Stomach (tissue), 4 donors: Measurements from ENCODE around the gene RASA3.

Experiments used
- POLR2A ChIP-seq, 4 donors: fragments of 450-650 bp; IDR thresholded peaks; one replicate each; pipeline ENCODE4 v1.6.1; 2016; ENCODE audit warnings: antibody characterized with exemption in 4 of 4, control low read depth in 2 of 4, mild to moderate bottlenecking in 1 of 4, moderate library complexity in 1 of 4
- POLR2AphosphoS5 ChIP-seq, 3 donors: sonication (generic); formaldehyde crosslinking; IDR thresholded peaks; one replicate each; pipeline ENCODE4 v1.6.1; 2016; ENCODE audit warnings: antibody characterized with exemption in 3 of 3
- TF ChIP-seq, protein P1 (sequence below), 7 experiments: fragments of 450-650 bp in 4 of 7; fragments of 200-600 bp in 3 of 7; sonication (generic) in 3 of 7; IDR thresholded peaks; one replicate each; pipeline ENCODE4 v1.5.1; 2016 to 2019; ENCODE audit warnings: antibody characterized with exemption in 7 of 7, control low read depth in 2 of 7, mild to moderate bottlenecking in 1 of 7

DNA sequence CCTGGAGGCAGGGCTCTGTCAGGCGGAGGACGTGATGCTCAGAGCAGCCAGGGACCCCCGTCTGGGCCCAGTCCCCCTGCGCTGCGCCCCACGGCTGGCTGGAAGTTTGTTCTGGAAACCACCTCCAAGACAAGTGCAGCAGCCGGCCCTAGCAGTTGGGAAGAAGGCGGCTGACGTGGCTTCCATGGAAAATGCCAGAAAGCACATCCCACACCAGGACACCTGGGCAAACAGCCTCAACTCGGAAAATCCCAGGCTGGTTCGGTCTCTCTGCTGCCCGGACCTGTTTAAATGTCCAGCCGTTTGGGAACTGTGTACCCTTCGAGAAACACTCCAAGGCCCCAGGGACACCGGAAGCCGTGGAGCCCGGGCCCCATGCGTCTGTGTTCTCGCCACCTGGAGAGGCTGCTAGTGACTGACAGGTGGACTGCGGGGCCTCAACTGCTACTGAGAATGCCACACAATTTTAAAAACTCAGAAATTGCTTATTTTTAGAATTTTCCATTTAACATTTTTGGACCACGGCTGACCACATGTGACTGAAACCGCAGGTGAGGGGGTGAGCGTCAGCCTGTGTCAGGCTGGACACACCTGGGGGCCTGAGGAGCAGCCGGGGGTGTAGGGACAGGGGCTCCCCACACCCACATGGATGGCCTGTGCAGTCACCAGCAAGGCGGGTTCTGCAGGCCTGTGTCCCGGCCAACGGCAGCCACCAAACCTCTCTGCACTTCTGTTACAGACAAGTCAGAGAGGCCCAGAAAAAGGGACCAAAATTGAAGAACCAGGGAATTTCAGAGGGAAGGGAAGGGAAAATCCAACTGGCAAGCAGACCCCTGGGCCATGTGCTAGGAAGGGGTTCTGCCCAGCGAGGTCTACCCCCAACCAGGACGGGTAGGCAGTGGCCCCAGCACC lies 31.7 kb downstream of the RASA3 start:
- TF ChIP-seq POLR2AphosphoS5 (IDR thresholded peaks at IDR 0.05): no peak
- TF ChIP-seq, protein P1, sequence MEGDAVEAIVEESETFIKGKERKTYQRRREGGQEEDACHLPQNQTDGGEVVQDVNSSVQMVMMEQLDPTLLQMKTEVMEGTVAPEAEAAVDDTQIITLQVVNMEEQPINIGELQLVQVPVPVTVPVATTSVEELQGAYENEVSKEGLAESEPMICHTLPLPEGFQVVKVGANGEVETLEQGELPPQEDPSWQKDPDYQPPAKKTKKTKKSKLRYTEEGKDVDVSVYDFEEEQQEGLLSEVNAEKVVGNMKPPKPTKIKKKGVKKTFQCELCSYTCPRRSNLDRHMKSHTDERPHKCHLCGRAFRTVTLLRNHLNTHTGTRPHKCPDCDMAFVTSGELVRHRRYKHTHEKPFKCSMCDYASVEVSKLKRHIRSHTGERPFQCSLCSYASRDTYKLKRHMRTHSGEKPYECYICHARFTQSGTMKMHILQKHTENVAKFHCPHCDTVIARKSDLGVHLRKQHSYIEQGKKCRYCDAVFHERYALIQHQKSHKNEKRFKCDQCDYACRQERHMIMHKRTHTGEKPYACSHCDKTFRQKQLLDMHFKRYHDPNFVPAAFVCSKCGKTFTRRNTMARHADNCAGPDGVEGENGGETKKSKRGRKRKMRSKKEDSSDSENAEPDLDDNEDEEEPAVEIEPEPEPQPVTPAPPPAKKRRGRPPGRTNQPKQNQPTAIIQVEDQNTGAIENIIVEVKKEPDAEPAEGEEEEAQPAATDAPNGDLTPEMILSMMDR (IDR thresholded peaks at IDR 0.05): no peak
- TF ChIP-seq POLR2A (IDR thresholded peaks at IDR 0.05): no peak
